ENCODE data around the gene COL16A1.

Gene COL16A1

GRCh38 chr1:31651089-31651420 lies 52.8 kb downstream of the COL16A1 start:
- no peak for DNase-seq

GRCh38 chr1:31650161-31651088 lies 53.4 kb downstream of the COL16A1 start:
- DNase-seq, result no peak

GRCh38 chr1:31648641-31649357 lies 55.0 kb downstream of the COL16A1 start:
- no peak for DNase-seq

- DNase-seq, result no peak
These were observed 55.6 kb downstream of the COL16A1 start for GRCh38 chr1:31648190-31648589.

- DNase-seq, result no peak
These were observed 56.7 kb downstream of the COL16A1 start for GRCh38 chr1:31647106-31647505.

GRCh38 chr1:31646259-31646960 lies 57.4 kb downstream of the COL16A1 start:
- DNase-seq, result no peak

- no peak for DNase-seq
These were observed 58.6 kb downstream of the COL16A1 start for GRCh38 chr1:31645274-31645568.

- DNase-seq, result peak; percentile 85 to 99 (median 97)
These were observed 59.1 kb downstream of the COL16A1 start, which contains the start of gene PEF1 for GRCh38 chr1:31644560-31645273. TSS of gene PEF1 (minus strand) at chr1:31644876. CDS start at chr1:31644864, 12 bp downstream.

GRCh38 chr1:31643976-31644559 lies 59.7 kb downstream of the COL16A1 start:
- no peak for DNase-seq

- DNase-seq, result no peak
These were observed 60.9 kb downstream of the COL16A1 start for GRCh38 chr1:31642897-31643296.

- no peak for DNase-seq
These were observed 61.5 kb downstream of the COL16A1 start for GRCh38 chr1:31642366-31642765.

- DNase-seq, result no peak
These were observed 62.9 kb downstream of the COL16A1 start for GRCh38 chr1:31640964-31641363.

- DNase-seq, result no peak
These were observed 63.6 kb downstream of the COL16A1 start for GRCh38 chr1:31640179-31640578.

- DNase-seq, result no peak
These were observed 64.3 kb downstream of the COL16A1 start for GRCh38 chr1:31639543-31639942.

- DNase-seq, result no peak
These were observed 65.7 kb downstream of the COL16A1 start for GRCh38 chr1:31637915-31638673.

- DNase-seq, result no peak
These were observed 70.7 kb downstream of the COL16A1 start for GRCh38 chr1:31633117-31633516.

GRCh38 chr1:31632649-31633048 lies 71.2 kb downstream of the COL16A1 start:
- DNase-seq, result no peak

- no peak for DNase-seq
These were observed 74.8 kb downstream of the COL16A1 start for GRCh38 chr1:31628931-31629556.

- peak in 20 of 56 donors; percentile 8 to 66 (median 33) for DNase-seq
These were observed 75.8 kb downstream of the COL16A1 start for GRCh38 chr1:31627930-31628559.

Measured in amygdala (tissue), 56 donors.